ENCODE results near the gene INSR. TPM values are rescaled to one million over a fixed set of nuclear protein-coding genes. Genes with fewer than 3 reads are reported as not detected.
A peak's percentile ranks its signal among the peaks of the same experiment; 100 is the strongest.

INSR gene
- total RNA-seq, result 36.8 and 44.2 TPM in 2 replicates

DNA sequence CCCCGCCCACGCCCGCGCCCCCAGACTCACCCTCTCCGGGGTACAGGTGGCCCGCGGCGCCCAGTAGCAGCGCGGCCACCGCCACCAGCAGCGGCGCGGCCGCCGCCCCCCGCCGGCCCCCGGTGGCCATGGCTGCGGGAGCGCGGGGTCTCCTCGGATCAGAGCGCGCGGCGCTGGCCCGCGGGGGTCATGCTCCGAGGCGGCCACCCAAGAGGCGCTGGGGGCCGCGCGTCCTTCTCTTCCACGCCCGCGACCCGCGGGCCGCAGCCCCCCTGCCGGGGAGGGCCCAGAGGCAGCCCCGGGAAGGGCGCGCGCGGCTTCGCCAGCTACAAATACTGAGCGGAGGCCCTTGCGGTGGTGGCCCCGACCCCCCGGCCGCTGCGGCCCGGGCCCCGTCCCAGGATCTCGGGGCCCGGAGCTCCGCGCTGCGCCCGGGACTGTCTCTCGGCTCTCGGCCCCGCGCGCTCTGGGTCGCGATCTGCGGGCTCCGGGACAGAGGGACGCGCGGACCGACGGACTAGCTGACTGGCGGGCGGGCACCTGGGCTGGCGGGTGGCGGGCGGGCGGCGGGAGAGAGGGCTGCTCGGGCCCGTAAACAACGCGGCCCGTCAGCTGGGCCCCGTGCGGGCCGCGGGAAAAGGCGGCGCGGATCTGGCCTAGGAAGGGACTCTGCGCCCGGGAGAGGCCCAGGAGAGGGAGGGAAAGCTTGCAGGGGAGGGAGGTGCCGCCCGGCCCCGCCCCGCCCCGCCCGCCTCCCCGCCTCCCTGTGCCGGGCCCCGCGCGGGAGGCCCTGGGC lies at the start of gene INSR:
Gene INSR, minus strand, starts transcription at position 653 of the 796 bp plus-strand sequence. Its CDS starts 523 bp downstream, at position 130.
- H4K20me1 ChIP-seq (ENCODE audit: insufficient read depth, low read length), result peaks cover 6% of the 10 kb centered on the region
- no peaks in the 10 kb centered on the region for H3K36me3 ChIP-seq (ENCODE audit: insufficient read depth, low read length)
- peak within 1 kb of the TSS; percentile 74 for H3K4me3 ChIP-seq (ENCODE audit: insufficient read depth, low read length)
- no peaks in the 10 kb centered on the region for H3K4me1 ChIP-seq (ENCODE audit: insufficient read depth, low read length)
- TF ChIP-seq, protein P1, sequence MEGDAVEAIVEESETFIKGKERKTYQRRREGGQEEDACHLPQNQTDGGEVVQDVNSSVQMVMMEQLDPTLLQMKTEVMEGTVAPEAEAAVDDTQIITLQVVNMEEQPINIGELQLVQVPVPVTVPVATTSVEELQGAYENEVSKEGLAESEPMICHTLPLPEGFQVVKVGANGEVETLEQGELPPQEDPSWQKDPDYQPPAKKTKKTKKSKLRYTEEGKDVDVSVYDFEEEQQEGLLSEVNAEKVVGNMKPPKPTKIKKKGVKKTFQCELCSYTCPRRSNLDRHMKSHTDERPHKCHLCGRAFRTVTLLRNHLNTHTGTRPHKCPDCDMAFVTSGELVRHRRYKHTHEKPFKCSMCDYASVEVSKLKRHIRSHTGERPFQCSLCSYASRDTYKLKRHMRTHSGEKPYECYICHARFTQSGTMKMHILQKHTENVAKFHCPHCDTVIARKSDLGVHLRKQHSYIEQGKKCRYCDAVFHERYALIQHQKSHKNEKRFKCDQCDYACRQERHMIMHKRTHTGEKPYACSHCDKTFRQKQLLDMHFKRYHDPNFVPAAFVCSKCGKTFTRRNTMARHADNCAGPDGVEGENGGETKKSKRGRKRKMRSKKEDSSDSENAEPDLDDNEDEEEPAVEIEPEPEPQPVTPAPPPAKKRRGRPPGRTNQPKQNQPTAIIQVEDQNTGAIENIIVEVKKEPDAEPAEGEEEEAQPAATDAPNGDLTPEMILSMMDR (IDR thresholded peaks at IDR 0.05; ENCODE audit: extremely low read depth, low read depth, low read length), result no peak
- peak within 1 kb of the TSS; percentile 82 for H3K4me2 ChIP-seq (ENCODE audit: insufficient read depth, low read length)
- H3K27me3 ChIP-seq (ENCODE audit: insufficient read depth, low read length), result peaks cover 9% of the 10 kb centered on the region
- H2AFZ ChIP-seq (ENCODE audit: low read length), result peak within 1 kb of the TSS; percentile 62
- H3K27ac ChIP-seq (ENCODE audit: low read depth, low read length), result no peak within 1 kb of the TSS
- no peaks in the 10 kb centered on the region for H3K79me2 ChIP-seq (ENCODE audit: insufficient read depth, low read length)
- DNase-seq (ENCODE audit: insufficient read length, low spot score, missing footprints), result peak; percentile 100
- no peaks in the 10 kb centered on the region for H3K9me3 ChIP-seq (ENCODE audit: low read depth, low read length)

- Histone ChIP-seq H2AFZ (ENCODE audit: low read length) (no peak overlapping the region), H3K36me3 (ENCODE audit: insufficient read depth, low read length) (no peaks in the 10 kb centered on the region), H3K27ac (ENCODE audit: low read depth, low read length) (no peak overlapping the region), H3K9me3 (ENCODE audit: low read depth, low read length) (no peaks in the 10 kb centered on the region), H3K4me2 (ENCODE audit: insufficient read depth, low read length) (no peak overlapping the region), H3K27me3 (ENCODE audit: insufficient read depth, low read length) (peaks cover 4% of the 10 kb centered on the region), H3K4me1 (ENCODE audit: insufficient read depth, low read length) (no peaks in the 10 kb centered on the region), H3K79me2 (ENCODE audit: insufficient read depth, low read length) (no peaks in the 10 kb centered on the region), H4K20me1 (ENCODE audit: insufficient read depth, low read length) (no peaks in the 10 kb centered on the region), H3K4me3 (ENCODE audit: insufficient read depth, low read length) (no peak overlapping the region)
- no peak for DNase-seq (ENCODE audit: insufficient read length, low spot score, missing footprints)
- TF ChIP-seq, protein P1 (IDR thresholded peaks at IDR 0.05; ENCODE audit: extremely low read depth, low read depth, low read length), result no peak
Observed at GRCh38 chr19:7342143-7342542, 47.9 kb upstream of the INSR start.

- Histone ChIP-seq H3K9me3 (ENCODE audit: low read depth, low read length) (no peaks in the 10 kb centered on the region), H3K4me2 (ENCODE audit: insufficient read depth, low read length) (peak overlapping the region; percentile 3), H4K20me1 (ENCODE audit: insufficient read depth, low read length) (no peaks in the 10 kb centered on the region), H3K27ac (ENCODE audit: low read depth, low read length) (no peak overlapping the region), H3K4me3 (ENCODE audit: insufficient read depth, low read length) (no peak overlapping the region), H2AFZ (ENCODE audit: low read length) (no peak overlapping the region), H3K4me1 (ENCODE audit: insufficient read depth, low read length) (no peaks in the 10 kb centered on the region), H3K36me3 (ENCODE audit: insufficient read depth, low read length) (no peaks in the 10 kb centered on the region), H3K79me2 (ENCODE audit: insufficient read depth, low read length) (no peaks in the 10 kb centered on the region), H3K27me3 (ENCODE audit: insufficient read depth, low read length) (peaks cover 4% of the 10 kb centered on the region)
- TF ChIP-seq, protein P1 (IDR thresholded peaks at IDR 0.05; ENCODE audit: extremely low read depth, low read depth, low read length), result peak; percentile 93
- peak; percentile 91 for DNase-seq (ENCODE audit: insufficient read length, low spot score, missing footprints)
Observed at GRCh38 chr19:7340959-7341837, 47.0 kb upstream of the INSR start.
